H1 (cell line): ENCODE data around the gene TBX4. TPM values are rescaled to one million over a fixed set of nuclear protein-coding genes. Genes with fewer than 3 reads are reported as not detected.

Experiments
- CTCF ChIA-PET: fragments of 300-600 bp; sonication (Branson Sonifier 250); formaldehyde crosslinking; loops from one replicate; lab custom pipeline; 2021; ENCODE audit not compliant: partially characterized antibody; lab: Charles Lee
- POLR2A ChIA-PET: fragments of 300-600 bp; sonication (Branson Sonifier 250); formaldehyde crosslinking; loops from one replicate; lab custom pipeline; 2021; ENCODE audit warnings: inconsistent platforms; ENCODE audit not compliant: partially characterized antibody; lab: Charles Lee
- DNase-seq, 2 experiments: peaks; one replicate each; pipeline versions ENCODE4 v3.0.0 to v3.0.0-alpha.2; 2010 to 2022; ENCODE audit warnings: low spot score in 2 of 2, low read depth in 1 of 2, mixed read lengths in 1 of 2
- FAIRE-seq: peaks from 2 replicates; lab custom pipeline; 2011; peaks lifted over from hg19 to GRCh38; lab: Jason Lieb, UNC
- H2AFZ ChIP-seq: 2 replicates; pipeline ENCODE4 v1.8.1; 2012; ENCODE audit warnings: low read length, inconsistent platforms
- H2AK5ac ChIP-seq: 2 replicates; pipeline ENCODE4 v1.6.1; 2013; ENCODE audit warnings: low read depth, low read length
- H2BK120ac ChIP-seq: replicated peaks from 2 replicates; pipeline ENCODE3; 2013; ENCODE audit warnings: low read depth, low read length, inconsistent platforms
- H2BK12ac ChIP-seq: 2 replicates; pipeline ENCODE4 v1.6.1; 2013; ENCODE audit warnings: low read depth, low read length
- H2BK15ac ChIP-seq: 2 replicates; pipeline ENCODE4 v1.6.1; 2013; ENCODE audit warnings: low read length
- H2BK20ac ChIP-seq: 2 replicates; pipeline ENCODE4 v1.6.1; 2013; ENCODE audit warnings: low read length
- H2BK5ac ChIP-seq: 2 replicates; pipeline ENCODE4 v1.6.1; 2013; ENCODE audit warnings: low read depth, low read length
- H3K14ac ChIP-seq: 2 replicates; pipeline ENCODE4 v1.6.1; 2013; ENCODE audit warnings: inconsistent platforms; ENCODE audit not compliant: insufficient read length
- H3K18ac ChIP-seq: 2 replicates; pipeline ENCODE4 v1.6.1; 2013; ENCODE audit warnings: low read length; ENCODE audit errors: extremely low read depth
- H3K23ac ChIP-seq: 2 replicates; pipeline ENCODE4 v1.6.1; 2013; ENCODE audit warnings: inconsistent platforms; ENCODE audit not compliant: insufficient read length
- H3K23me2 ChIP-seq: 2 replicates; pipeline ENCODE4 v1.6.1; 2013; ENCODE audit warnings: low read depth, low read length
- H3K27ac ChIP-seq: 2 replicates; pipeline ENCODE4 v1.6.1; 2011; ENCODE audit warnings: low read depth, low read length, inconsistent platforms
- H3K27me3 ChIP-seq, 4 experiments: replicated peaks in 1 of 4; 1 replicate in 1 of 4; 2 replicates in 3 of 4; pipeline versions ENCODE4 v1.6.1 to v1.8.1; 2011 to 2013; ENCODE audit warnings: low read length in 3 of 4, mild to moderate bottlenecking in 3 of 4, inconsistent platforms in 2 of 4, mixed read lengths in 2 of 4, moderate library complexity in 1 of 4; ENCODE audit not compliant: control insufficient read depth in 3 of 4, insufficient read depth in 3 of 4; ENCODE audit errors: extremely low read depth in 1 of 4
- H3K36me3 ChIP-seq, 4 experiments: 2 replicates each; pipeline versions ENCODE4 v1.6.1 to v1.8.1; 2011 to 2013; ENCODE audit warnings: mild to moderate bottlenecking in 4 of 4, low read length in 3 of 4, moderate library complexity in 2 of 4, control low read depth in 1 of 4, inconsistent platforms in 1 of 4; ENCODE audit not compliant: insufficient read depth in 4 of 4, control insufficient read depth in 2 of 4
- H3K4ac ChIP-seq: replicated peaks from 2 replicates; pipeline ENCODE3; 2013; ENCODE audit warnings: low read length, low read depth, mixed read lengths, inconsistent platforms; ENCODE audit not compliant: insufficient read length
- H3K4me1 ChIP-seq, 4 experiments: replicated peaks in 1 of 4; 1 replicate in 1 of 4; 2 replicates in 3 of 4; pipeline versions ENCODE4 v1.6.1 to v1.8.1; 2011 to 2013; ENCODE audit warnings: low read length in 3 of 4, inconsistent platforms in 2 of 4, mixed read lengths in 1 of 4; ENCODE audit not compliant: insufficient read depth in 4 of 4, control insufficient read depth in 3 of 4
- H3K4me2 ChIP-seq, 2 experiments: 2 replicates each; pipeline versions ENCODE4 v1.6.1 to v1.8.1; 2011 to 2013; ENCODE audit warnings: low read depth in 2 of 2, low read length in 2 of 2, control low read depth in 1 of 2, inconsistent platforms in 1 of 2, mild to moderate bottlenecking in 1 of 2; ENCODE audit not compliant: insufficient read depth in 1 of 2
- H3K4me3 ChIP-seq, 4 experiments: fragments of 200-600, 300-600 bp in 1 of 4; sonication (generic), shearing (Covaris generic), sonication (Bioruptor Twin) in 1 of 4; 2 replicates each; pipeline versions ENCODE4 v1.5.1 to v1.8.1; 2011 to 2016; ENCODE audit warnings: low read length in 4 of 4, low read depth in 3 of 4, control low read depth in 2 of 4, inconsistent platforms in 2 of 4, mild to moderate bottlenecking in 2 of 4, mixed read lengths in 1 of 4, moderate library complexity in 1 of 4; ENCODE audit not compliant: insufficient read depth in 2 of 4; ENCODE audit errors: extremely low read depth in 1 of 4
- H3K56ac ChIP-seq: replicated peaks from 2 replicates; pipeline ENCODE3; 2013; ENCODE audit warnings: low read depth, mild to moderate bottlenecking, mixed read lengths, low read length, inconsistent platforms; ENCODE audit not compliant: insufficient read length
- H3K79me1 ChIP-seq: 2 replicates; pipeline ENCODE4 v1.6.1; 2013; ENCODE audit warnings: low read depth, low read length, control low read depth
- H3K79me2 ChIP-seq, 2 experiments: 2 replicates each; pipeline versions ENCODE4 v1.6.1 to v1.8.1; 2012 to 2013; ENCODE audit warnings: low read length in 2 of 2, mild to moderate bottlenecking in 2 of 2, inconsistent platforms in 1 of 2; ENCODE audit not compliant: insufficient read depth in 2 of 2, control insufficient read depth in 1 of 2
- H3K9ac ChIP-seq, 4 experiments: replicated peaks in 1 of 4; 1 replicate in 1 of 4; 2 replicates in 3 of 4; pipeline versions ENCODE4 v1.6.1 to v1.8.1; 2011 to 2013; ENCODE audit warnings: low read depth in 3 of 4, low read length in 3 of 4, control low read depth in 2 of 4, mild to moderate bottlenecking in 2 of 4, moderate library complexity in 2 of 4, inconsistent platforms in 1 of 4; ENCODE audit errors: extremely low read depth in 1 of 4
- H3K9me3 ChIP-seq, 2 experiments: 2 replicates each; pipeline versions ENCODE4 v1.6.1 to v1.8.1; 2012 to 2013; ENCODE audit warnings: mild to moderate bottlenecking in 2 of 2, moderate library complexity in 2 of 2, control low read depth in 1 of 2, inconsistent platforms in 1 of 2, low read depth in 1 of 2, low read length in 1 of 2, mixed read lengths in 1 of 2; ENCODE audit not compliant: insufficient read depth in 2 of 2
- H4K20me1 ChIP-seq, 2 experiments: replicated peaks in 1 of 2; 2 replicates each; pipeline versions ENCODE3 to v1.8.1; 2011 to 2013; ENCODE audit warnings: inconsistent platforms in 2 of 2, low read length in 2 of 2, mild to moderate bottlenecking in 1 of 2; ENCODE audit not compliant: insufficient read depth in 2 of 2, control insufficient read depth in 1 of 2
- H4K5ac ChIP-seq: 2 replicates; pipeline ENCODE4 v1.6.1; 2013; ENCODE audit warnings: low read length, low read depth, mixed read lengths, inconsistent platforms; ENCODE audit not compliant: insufficient read length
- H4K8ac ChIP-seq: 2 replicates; pipeline ENCODE4 v1.8.0; 2013; ENCODE audit warnings: mild to moderate bottlenecking, moderate library complexity, low read length, inconsistent platforms; ENCODE audit not compliant: insufficient read depth; ENCODE audit errors: extremely low read depth
- H4K91ac ChIP-seq: replicated peaks from 2 replicates; pipeline ENCODE3; 2013; ENCODE audit warnings: low read length, mixed read lengths, inconsistent platforms; ENCODE audit not compliant: insufficient read length
- ASH2L ChIP-seq: fragments of 200-600, 300-600 bp; sonication (generic); IDR thresholded peaks from one replicate; pipeline ENCODE4 v1.7.1; 2017; ENCODE audit warnings: low read length
- HDAC2 ChIP-seq, 2 experiments: fragments of 300-600 bp in 1 of 2; sonication (generic) in 1 of 2; IDR thresholded peaks; 2 replicates each; pipeline ENCODE4 v1.6.1; 2011 to 2012; ENCODE audit warnings: low read depth in 2 of 2, low read length in 2 of 2, mild to moderate bottlenecking in 2 of 2, moderate library complexity in 2 of 2, borderline replicate concordance in 1 of 2, inconsistent platforms in 1 of 2
- POLR2AphosphoS5 ChIP-seq: IDR thresholded peaks from 2 replicates; pipeline ENCODE4 v1.6.1; 2011; ENCODE audit warnings: low read depth, low read length
- RXRA ChIP-seq: IDR thresholded peaks from 2 replicates; pipeline ENCODE4 v1.6.1; 2011; ENCODE audit warnings: low read depth, mild to moderate bottlenecking, low read length, moderate library complexity; ENCODE audit not compliant: insufficient read depth
- SP1 ChIP-seq: IDR thresholded peaks from 2 replicates; pipeline ENCODE4 v1.6.1; 2011; ENCODE audit warnings: low read depth, low read length
- TAF7 ChIP-seq: optimal IDR thresholded peaks from 2 replicates; pipeline ENCODE3; 2011; ENCODE audit warnings: low read depth, mild to moderate bottlenecking, inconsistent platforms, low read length, moderate library complexity, borderline replicate concordance
- whole genome bisulfite sequencing, 2 experiments: shearing (Covaris generic) in 1 of 2; methylation state at CpG; one replicate each; pipeline versions ENCODE4 v1.1.6 to v1.1.7; 2013 to 2015; ENCODE audit warnings: low lambda C conversion rate in 2 of 2, mixed read lengths in 2 of 2, inconsistent platforms in 1 of 2, low coverage in 1 of 2, missing lambda C conversion rate in 1 of 2; ENCODE audit not compliant: insufficient replicate concordance in 2 of 2, insufficient coverage in 1 of 2, insufficient read length in 1 of 2; ENCODE audit errors: extremely low coverage in 1 of 2, missing lambda C conversion rate in 1 of 2; 5-methylcytosine and 5-hydroxymethylcytosine counted together
- polyA plus RNA-seq, 7 experiments: library from polyadenylated mRNA; depleted of rRNA in 3 of 7; stranded (reverse) in 5 of 7; unstranded in 2 of 7; fragments of >200 nt in 5 of 7; fragments of 200-250 nt in 2 of 7; gene quantifications; 1 replicate in 5 of 7; 2 replicates in 1 of 7; 4 replicates in 1 of 7; pipeline versions ENCODE4 v1.2.1 to v1.2.3, GENCODE V29; 2011 to 2013; ENCODE audit warnings: missing spikeins in 2 of 7, mixed read lengths in 2 of 7
- total RNA-seq: library from RNA; stranded (reverse); fragmentation: NEBNext Ultra II Directional; extraction: Animal tissue kit (Norgen Biotek cat#: 25700); gene quantifications from 2 replicates; pipeline ENCODE4 v1.2.1, GENCODE V29; 2021

TBX4 gene
- total and polyA plus RNA-seq, 2 of the 8 experiments (the other 6 are each of a cell fraction or from before 2014, with no cell fraction given) = 0.02 TPM; not detected in 1

GRCh38 chr17:61458000-61458399 is 5.8 kb downstream of the TBX4 start:
- Histone ChIP-seq H3K14ac (no peak overlapping the region), H3K4me3 (peak overlapping the region in 2 of 4 experiments; percentile 2 to 47; a peak in 4 of 8 replicates), H4K5ac (no peak overlapping the region), H2BK5ac (no peak overlapping the region), H2BK120ac (no peak overlapping the region), H3K4me1 (peaks cover 2 to 28% (median 12%) of the 10 kb centered on the region in 4 experiments; a peak in 5 of 7 replicates), H2AK5ac (no peak overlapping the region), H2BK15ac (no peak overlapping the region), H3K4me2 (peak overlapping the region; percentile 26 to 44), H3K9ac (no peak overlapping the region), H3K23ac (no peak overlapping the region), H3K23me2 (no peaks in the 10 kb centered on the region; the same call in 1 of the 2 replicates), H3K79me2 (no peaks in the 10 kb centered on the region), H2BK12ac (0 out of 2 replicates have a peak overlapping the region, but pooled peaks have one; percentile 39), H4K8ac (no peak overlapping the region), H4K20me1 (peaks cover 23 to 30% of the 10 kb centered on the region in 2 experiments), H4K91ac (no peak overlapping the region), H3K79me1 (no peaks in the 10 kb centered on the region), H3K27me3 (peaks cover 92 to 100% (median 97%) of the 10 kb centered on the region in 4 experiments), H3K27ac (no peak overlapping the region), H3K36me3 (peaks cover 0 to 20% (median 0%) of the 10 kb centered on the region in 4 experiments; a peak in 1 of 8 replicates), H3K18ac (no peak overlapping the region), H2AFZ (no peak overlapping the region), H3K56ac (no peak overlapping the region), H3K9me3 (peaks cover 0 to 4% of the 10 kb centered on the region in 2 experiments; a peak in 1 of 4 replicates), H3K4ac (no peak overlapping the region), H2BK20ac (no peak overlapping the region)
- DNase-seq = no peak
- no peak for FAIRE-seq
- POLR2A ChIA-PET = interaction anchor here (1.0 to 1.7 kb wide), 5 partner anchors 45 to 63 kb away, joined by 3 to 4 read pairs (median 3); partner anchors contain the start of gene TBX2
- 4% methylated on average over 9 of the region's 14 CpGs; no CpG with 5 or more reads in 1 of the 2 experiments for WGBS, 2 experiments
- TF ChIP-seq SP1 (no peak), ASH2L (no peak), HDAC2 (IDR thresholded peaks at IDR 0.05; ENCODE audit: borderline replicate concordance in 1 of 2, low read depth in 2 of 2, low read length in 2 of 2) (no peak), RXRA (no peak), TAF7 (no peak), POLR2AphosphoS5 (no peak)
- CTCF ChIA-PET = interaction anchor here (0.8 to 11.6 kb wide), 8 partner anchors 8 to 68 kb away, joined by 3 to 136 read pairs (median 9); partner anchors contain the start of gene TBX2
